Measurements from ENCODE around the gene PLSCR2.
"Not testable (repeated sequence)": the region's sequence is repeated elsewhere in the genome, so short reads cannot be mapped to it uniquely, and the experiment has no call there.

The PLSCR2 gene

DNA sequence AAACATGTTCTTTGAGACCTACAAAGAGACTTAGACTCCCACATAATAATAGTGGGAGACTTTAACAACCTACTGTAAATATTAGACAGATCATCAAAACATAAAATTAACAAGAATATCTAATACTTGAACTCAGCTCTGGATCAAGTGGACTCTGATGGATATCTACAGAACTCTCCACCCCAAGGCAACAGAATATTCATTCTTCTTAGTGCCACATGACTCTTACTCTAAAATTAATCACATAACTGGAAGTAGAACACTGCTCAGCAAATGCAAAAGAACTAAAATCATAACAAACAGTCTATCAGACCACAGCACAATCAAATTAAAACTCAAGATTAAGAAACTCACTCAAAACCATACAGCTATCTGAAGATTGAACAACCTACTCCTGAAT is 15.9 kb upstream of the PLSCR2 start:
- DNase-seq (ENCODE audit: low read depth in 2 of 2), result no peak

GRCh38 chr3:146476094-146476740 is 6.9 kb upstream of the PLSCR2 start:
- no peak for DNase-seq (ENCODE audit: low read depth in 2 of 2)

GRCh38 chr3:146474976-146475375 is 5.6 kb upstream of the PLSCR2 start:
- not testable (repeated sequence) for DNase-seq (ENCODE audit: low read depth in 2 of 2)

GRCh38 chr3:146473726-146474125 is 4.4 kb upstream of the PLSCR2 start:
- no peak for DNase-seq (ENCODE audit: low read depth in 2 of 2)

DNA sequence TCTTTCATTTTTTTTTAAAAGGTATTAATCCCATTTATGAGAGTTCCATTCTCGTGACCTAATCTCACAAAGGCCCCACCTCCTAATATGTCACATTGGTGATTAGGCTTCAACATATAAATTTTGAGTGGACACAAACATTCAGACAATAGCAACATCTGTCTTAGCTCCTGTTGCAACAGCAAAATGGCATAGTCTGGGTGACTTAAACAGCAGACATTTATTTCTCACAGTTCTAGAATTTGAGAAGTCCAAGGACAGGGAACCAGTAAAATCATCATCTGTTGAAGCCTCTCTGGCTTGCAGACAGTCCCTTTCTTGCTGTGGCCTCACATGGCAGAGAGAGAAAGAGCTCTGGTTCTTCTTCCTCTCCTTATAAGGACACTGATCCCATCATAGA is 3.2 kb upstream of the PLSCR2 start:
- DNase-seq (ENCODE audit: low read depth in 2 of 2), result no peak

GRCh38 chr3:146471012-146471411 is 1.7 kb upstream of the PLSCR2 start:
- no peak for DNase-seq (ENCODE audit: low read depth in 2 of 2)

DNA sequence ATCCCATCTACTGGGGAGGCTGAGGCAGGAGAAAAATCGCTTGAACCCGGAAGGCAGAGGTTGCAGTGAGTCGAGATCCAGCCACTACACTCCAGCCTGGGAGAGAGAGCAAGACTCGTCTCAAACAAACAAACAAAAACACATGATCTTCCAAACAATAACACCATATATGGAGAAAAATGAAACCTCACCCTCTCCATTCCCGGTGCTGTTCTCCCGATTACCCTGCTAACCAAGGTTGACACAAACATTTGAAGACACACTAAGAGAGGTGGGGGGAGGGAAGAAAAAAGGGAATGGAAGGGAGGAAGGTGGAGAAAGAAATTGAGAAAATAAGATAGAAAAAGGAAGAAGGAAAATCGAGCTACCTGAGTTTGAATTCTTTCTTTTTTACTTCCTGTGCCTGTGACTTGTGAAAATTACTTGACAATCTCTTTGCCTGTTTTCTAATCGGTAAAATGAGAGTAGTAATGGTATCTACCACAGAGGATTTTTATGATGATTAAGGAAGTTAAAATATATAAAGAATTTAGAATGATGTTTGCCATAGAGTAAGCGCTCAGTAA is 1.1 kb upstream of the PLSCR2 start:
- DNase-seq (ENCODE audit: low read depth in 2 of 2), result no peak

GRCh38 chr3:146468671-146469149 is 651 bp downstream of the PLSCR2 start:
- DNase-seq (ENCODE audit: low read depth in 2 of 2), result no peak

- no peak for DNase-seq (ENCODE audit: low read depth in 2 of 2)
Observed at GRCh38 chr3:146468234-146468633, 1.1 kb downstream of the PLSCR2 start.

- no peak for DNase-seq (ENCODE audit: low read depth in 2 of 2)
Observed at GRCh38 chr3:146466604-146467003, 2.8 kb downstream of the PLSCR2 start.

- DNase-seq (ENCODE audit: low read depth in 2 of 2), result no peak
Observed at GRCh38 chr3:146465693-146466465, 3.5 kb downstream of the PLSCR2 start.

DNA sequence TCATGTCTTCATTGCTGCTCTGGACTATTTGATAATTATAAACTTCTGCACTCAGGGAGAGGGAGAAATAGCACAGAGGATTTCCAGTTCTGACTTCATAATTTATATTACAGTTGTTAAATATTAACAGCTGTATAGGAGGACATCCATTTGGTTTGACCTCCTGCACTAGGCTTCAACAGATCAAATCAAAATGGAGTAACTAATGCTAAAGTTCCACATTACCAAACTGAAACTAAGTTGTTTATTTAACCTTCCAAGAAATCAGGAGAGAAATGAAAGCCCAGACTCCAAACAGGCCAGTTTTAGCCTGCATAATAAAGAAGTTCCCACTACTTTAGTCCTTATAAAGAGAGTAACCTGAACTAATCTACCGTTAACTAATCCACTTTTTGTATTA is 4.6 kb downstream of the PLSCR2 start:
- no peak for DNase-seq (ENCODE audit: low read depth in 2 of 2)

DNA sequence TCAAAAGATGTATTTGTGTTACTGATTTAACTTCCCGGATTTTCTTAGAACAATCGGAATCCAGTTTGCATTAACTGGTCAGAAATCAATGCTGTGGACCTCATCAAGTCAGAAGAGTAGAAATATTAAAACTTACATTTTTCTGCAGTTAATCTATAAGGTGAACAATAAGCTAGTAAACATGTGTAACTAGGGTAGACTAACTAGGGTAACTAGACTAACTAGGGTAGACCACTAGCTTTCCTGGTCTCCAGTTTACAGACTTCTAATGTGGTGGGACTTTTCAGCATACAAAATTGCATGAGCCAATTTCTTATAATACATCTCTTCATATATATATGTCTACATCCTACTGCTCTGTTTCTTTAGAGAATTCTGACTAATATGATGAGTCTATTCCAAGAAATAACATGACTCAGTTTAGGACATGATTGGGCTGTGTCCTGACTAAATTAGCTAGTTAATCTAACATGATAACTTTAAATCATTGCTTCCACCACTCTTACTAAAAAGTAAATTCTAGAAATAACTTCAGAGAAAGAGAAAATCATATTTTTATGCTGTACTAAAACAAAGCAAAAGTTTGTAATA is 5.3 kb downstream of the PLSCR2 start:
- DNase-seq (ENCODE audit: low read depth in 2 of 2), result no peak

- no peak for DNase-seq (ENCODE audit: low read depth in 2 of 2)
Observed at GRCh38 chr3:146454796-146455195, 14.6 kb downstream of the PLSCR2 start.

DNA sequence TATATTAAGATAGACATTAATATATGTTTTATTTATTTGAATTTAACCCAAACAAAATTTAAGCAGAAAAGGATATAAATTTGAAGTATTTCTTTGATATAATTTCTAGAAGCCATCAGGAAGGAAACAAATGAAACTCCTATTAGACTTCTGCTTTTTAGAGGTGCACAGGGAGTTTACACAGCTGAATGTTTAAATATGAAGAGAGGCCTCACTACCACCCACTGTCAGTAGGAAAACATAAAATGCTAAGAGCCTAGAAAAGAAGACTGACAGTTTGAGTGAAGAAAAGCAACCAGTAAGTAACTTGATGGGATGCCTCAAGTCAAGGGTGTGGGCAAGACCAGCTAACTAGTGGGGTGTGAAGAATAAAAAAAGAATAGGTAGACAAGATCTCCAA is 19.7 kb downstream of the PLSCR2 start:
- DNase-seq (ENCODE audit: low read depth in 2 of 2), result no peak

- DNase-seq (ENCODE audit: low read depth in 2 of 2), result no peak
Observed at GRCh38 chr3:146449076-146449475, 20.3 kb downstream of the PLSCR2 start.

DNA sequence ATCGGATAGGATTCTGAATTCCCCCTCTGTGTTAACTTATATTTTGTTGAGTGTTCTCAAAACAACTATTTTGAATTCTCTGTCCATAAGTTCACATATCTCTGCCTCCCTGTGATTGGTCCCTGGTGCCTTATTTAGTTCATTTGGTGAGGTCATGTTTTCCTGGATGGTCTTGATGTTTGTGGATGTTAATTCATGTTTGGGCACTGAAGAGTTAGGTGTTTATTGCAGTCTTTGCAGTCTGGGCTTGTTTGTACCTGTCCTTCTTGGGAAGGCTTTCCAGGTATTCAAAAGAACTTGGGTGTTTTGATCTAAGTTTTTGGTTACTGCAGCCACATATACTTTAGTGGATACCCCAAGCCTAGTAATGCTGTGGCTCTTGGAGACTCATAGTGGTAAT is 23.3 kb downstream of the PLSCR2 start:
- DNase-seq (ENCODE audit: low read depth in 2 of 2), result no peak

GRCh38 chr3:146440310-146440709 is 29.1 kb downstream of the PLSCR2 start:
- not testable (repeated sequence) for DNase-seq (ENCODE audit: low read depth in 2 of 2)

GRCh38 chr3:146432066-146432465 is 37.3 kb downstream of the PLSCR2 start:
- no peak for DNase-seq (ENCODE audit: low read depth in 2 of 2)

GRCh38 chr3:146431240-146431639 is 38.1 kb downstream of the PLSCR2 start:
- no peak for DNase-seq (ENCODE audit: low read depth in 2 of 2)

DNA sequence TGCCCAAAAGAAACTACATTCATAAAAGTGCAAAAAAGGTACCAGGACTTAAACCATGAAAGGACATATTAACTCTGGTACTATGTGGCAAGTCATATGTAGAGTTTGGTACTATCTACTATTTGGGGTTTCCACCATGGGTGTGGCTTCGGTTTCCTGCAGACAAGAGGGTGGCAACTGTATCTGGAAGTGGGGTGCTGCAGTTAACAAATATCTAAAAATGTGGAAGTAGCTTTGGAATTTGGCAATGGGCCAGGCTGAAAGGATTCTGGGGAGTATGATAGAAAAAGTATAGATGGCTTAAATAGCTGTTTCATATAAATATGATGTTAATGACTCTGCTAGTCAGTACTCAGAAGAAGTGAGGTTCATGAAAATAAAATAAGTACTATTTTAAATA is 44.0 kb downstream of the PLSCR2 start:
- DNase-seq (ENCODE audit: low read depth in 2 of 2), result no peak
